Caco-2 (cell line): ENCODE measurements around the gene S100A9. TPM values are rescaled to one million over a fixed set of nuclear protein-coding genes. Genes with fewer than 3 reads are reported as not detected.

Experiments
- BruUV-seq: library from RNA; stranded (reverse); fragments of 400-500 nt; replicated peaks from 2 replicates; lab custom pipeline; 2021; lab: Mats Ljungman, UMichigan
- CTCF ChIA-PET: fragments of 300-600 bp; sonication (Branson Sonifier 250); formaldehyde crosslinking; loops from one replicate; lab custom pipeline; 2022; ENCODE audit warnings: antibody characterized with exemption; lab: Charles Lee
- POLR2A ChIA-PET: fragments of 300-600 bp; sonication (Branson Sonifier 250); formaldehyde crosslinking; loops from one replicate; lab custom pipeline; 2022; ENCODE audit warnings: antibody characterized with exemption; lab: Charles Lee
- DNase-seq, 2 experiments: peaks; one replicate each; pipeline versions ENCODE4 v3.0.0 to v3.0.0-alpha.2; 2020 to 2022
- H3K27me3 ChIP-seq: replicated peaks from 2 replicates; pipeline ENCODE4 v1.6.0; 2011; ENCODE audit warnings: low read length; ENCODE audit not compliant: control insufficient read depth, insufficient read depth
- H3K36me3 ChIP-seq: 2 replicates; pipeline ENCODE4 v1.5.1; 2011; ENCODE audit warnings: low read length; ENCODE audit not compliant: control insufficient read depth, insufficient read depth
- H3K4me1 ChIP-seq: fragments of 250-450 bp; sonication (Bioruptor Pico); 2 replicates; pipeline ENCODE4 v1.5.1; 2020; ENCODE audit warnings: mild to moderate bottlenecking
- H3K4me3 ChIP-seq: 2 replicates; pipeline ENCODE4 v1.5.1; 2011; ENCODE audit warnings: low read depth, mild to moderate bottlenecking, control low read depth, low read length
- H3K9me3 ChIP-seq: fragments of 250-450 bp; sonication (Bioruptor Pico); 2 replicates; pipeline ENCODE4 v1.5.1; 2020; ENCODE audit warnings: mild to moderate bottlenecking, moderate library complexity
- H3K27ac Mint-ChIP-seq: one replicate; pipeline ENCODE4 v1.8.0; 2022; ENCODE audit warnings: mixed read lengths; ENCODE audit not compliant: unreplicated experiment
- H3K27me3 Mint-ChIP-seq: one replicate; pipeline ENCODE4 v1.8.0; 2022; ENCODE audit warnings: mixed read lengths; ENCODE audit not compliant: insufficient read depth, unreplicated experiment
- H3K36me3 Mint-ChIP-seq: one replicate; pipeline ENCODE4 v1.8.0; 2022; ENCODE audit warnings: mild to moderate bottlenecking, mixed read lengths; ENCODE audit not compliant: insufficient read depth, unreplicated experiment
- H3K4me1 Mint-ChIP-seq: one replicate; pipeline ENCODE4 v1.8.0; 2022; ENCODE audit warnings: low read depth, mixed read lengths; ENCODE audit not compliant: unreplicated experiment
- H3K4me3 Mint-ChIP-seq: one replicate; pipeline ENCODE4 v1.8.0; 2022; ENCODE audit warnings: mild to moderate bottlenecking, moderate library complexity, mixed read lengths; ENCODE audit not compliant: unreplicated experiment
- H3K9me3 Mint-ChIP-seq: one replicate; pipeline ENCODE4 v1.8.0; 2022; ENCODE audit warnings: mixed read lengths; ENCODE audit not compliant: unreplicated experiment
- CTCF ChIP-seq, 2 experiments: fragments of 200-600 bp in 1 of 2; IDR thresholded peaks; 1 replicate in 1 of 2; 2 replicates in 1 of 2; pipeline versions ENCODE4 v1.5.1 to v1.8.0; 2011 to 2022; ENCODE audit warnings: antibody characterized with exemption in 1 of 2, control low read depth in 1 of 2, inconsistent platforms in 1 of 2, low read depth in 1 of 2, low read length in 1 of 2, mild to moderate bottlenecking in 1 of 2, moderate library complexity in 1 of 2; ENCODE audit not compliant: insufficient read depth in 1 of 2, severe bottlenecking in 1 of 2, unreplicated experiment in 1 of 2
- intact Hi-C: fragments of 100-400 bp; cut with micrococcal nuclease; formaldehyde crosslinking; loops from one replicate; pipeline ENCODE4 v1.10.0; 2022; ENCODE audit not compliant: unreplicated experiment
- total RNA-seq: library from RNA; stranded (reverse); gene quantifications from 2 replicates; pipeline ENCODE4 v1.2.3, GENCODE V29; 2022

Gene S100A9
- total RNA-seq, 1 experiment from 2014 or later: not detected

- Histone ChIP-seq H3K9me3 (no peaks in the 10 kb centered on the region), H3K4me1 (no peaks in the 10 kb centered on the region), H3K27me3 (no peaks in the 10 kb centered on the region; the same call in 1 of the 2 replicates), H3K4me3 (no peak overlapping the region), H3K36me3 (no peaks in the 10 kb centered on the region)
- Mint-ChIP-seq H3K27me3 (peaks cover 28% of the 10 kb centered on the region), H3K36me3 (no peaks in the 10 kb centered on the region), H3K4me3 (no peak overlapping the region), H3K9me3 (no peaks in the 10 kb centered on the region), H3K4me1 (peaks cover 4% of the 10 kb centered on the region), H3K27ac (no peak overlapping the region)
- no peak for TF ChIP-seq CTCF (IDR thresholded peaks at IDR 0.05; ENCODE audit: insufficient read depth in 1 of 2, low read depth in 1 of 2, low read length in 1 of 2, severe bottlenecking in 1 of 2, unreplicated experiment in 1 of 2)
- intact Hi-C loops: no loop called here
- DNase-seq: no peak
- POLR2A ChIA-PET: no interaction called here
- CTCF ChIA-PET: interaction anchor here (0.6 kb wide), 1 partner anchor 155 kb away, joined by 4 read pairs; no protein-coding TSS in a partner anchor
- BruUV-seq: no TSS peak
Observed at GRCh38 chr1:153397051-153397923, 39.6 kb downstream of the S100A9 start.

- ChIA-PET CTCF (interaction anchor here (0.7 kb wide), 1 partner anchor 47 kb away, joined by 6 read pairs; no protein-coding TSS in a partner anchor), POLR2A (no interaction called here)
- Mint-ChIP-seq H3K27ac (no peak overlapping the region), H3K27me3 (peaks cover 28% of the 10 kb centered on the region), H3K9me3 (no peaks in the 10 kb centered on the region), H3K4me3 (no peak overlapping the region), H3K36me3 (no peaks in the 10 kb centered on the region), H3K4me1 (peaks cover 4% of the 10 kb centered on the region)
- no peaks in the 10 kb centered on the region; the same call in 1 of the 2 replicates for H3K27me3 ChIP-seq
- no peak overlapping the region for H3K4me3 ChIP-seq
- no peak for DNase-seq
- H3K9me3 ChIP-seq: no peaks in the 10 kb centered on the region
- intact Hi-C loops: no loop called here
- no TSS peak for BruUV-seq
- H3K36me3 ChIP-seq: no peaks in the 10 kb centered on the region
- TF ChIP-seq CTCF (IDR thresholded peaks at IDR 0.05; ENCODE audit: insufficient read depth in 1 of 2, low read depth in 1 of 2, low read length in 1 of 2, severe bottlenecking in 1 of 2, unreplicated experiment in 1 of 2): no peak
- no peaks in the 10 kb centered on the region for H3K4me1 ChIP-seq
Observed at GRCh38 chr1:153397924-153398651, 40.4 kb downstream of the S100A9 start.

GRCh38 chr1:153399401-153400055 is 41.9 kb downstream of the S100A9 start:
- ChIA-PET CTCF (interaction anchor here (1.1 kb wide), 1 partner anchor 96 kb away, joined by 4 read pairs; no protein-coding TSS in a partner anchor), POLR2A (no interaction called here)
- no peak overlapping the region for H3K27ac Mint-ChIP-seq
- intact Hi-C loops: no loop called here
- no peak for DNase-seq
- H3K27me3 ChIP-seq: no peaks in the 10 kb centered on the region; the same call in 1 of the 2 replicates
- H3K4me3 ChIP-seq: no peak overlapping the region
- no peaks in the 10 kb centered on the region for H3K9me3 ChIP-seq
- peaks cover 4% of the 10 kb centered on the region for H3K4me1 Mint-ChIP-seq
- no peaks in the 10 kb centered on the region for H3K36me3 ChIP-seq
- H3K27me3 Mint-ChIP-seq: peaks cover 31% of the 10 kb centered on the region
- no peaks in the 10 kb centered on the region for H3K36me3 Mint-ChIP-seq
- no peaks in the 10 kb centered on the region for H3K9me3 Mint-ChIP-seq
- H3K4me1 ChIP-seq: no peaks in the 10 kb centered on the region
- no peak for TF ChIP-seq CTCF (IDR thresholded peaks at IDR 0.05; ENCODE audit: insufficient read depth in 1 of 2, low read depth in 1 of 2, low read length in 1 of 2, severe bottlenecking in 1 of 2, unreplicated experiment in 1 of 2)
- no peak overlapping the region for H3K4me3 Mint-ChIP-seq
- BruUV-seq: no TSS peak
